Renal cortex interstitium (tissue), 11 donors: ENCODE measurements around the gene MT1M. TPM values are rescaled to one million over a fixed set of nuclear protein-coding genes. Genes with fewer than 3 reads are reported as not detected.
"Not testable (repeated sequence)": the region's sequence is repeated elsewhere in the genome, so short reads cannot be mapped to it uniquely, and the experiment has no call there.

Experiments
- DNase-seq, 11 donors: peaks; one replicate each; pipeline ENCODE4 v3.0.0-alpha.2; 2013; ENCODE audit warnings: low read depth in 9 of 11, low spot score in 4 of 11; ENCODE audit errors: extremely low read depth in 1 of 11
- polyA plus RNA-seq, 3 donors: library from polyadenylated mRNA; unstranded; fragments of 120-200 nt; gene quantifications; one replicate each; pipeline ENCODE4 v1.2.1, GENCODE V29; 2013; ENCODE audit not compliant: insufficient read length in 3 of 3

The MT1M gene
- polyA plus RNA-seq, 3 donors, result 0.20 TPM; not detected in 2

GRCh38 chr16:56607109-56607618, 25.3 kb upstream of the MT1M start:
- peak in 2 of 11 donors; percentile 28 to 51 for DNase-seq

DNA sequence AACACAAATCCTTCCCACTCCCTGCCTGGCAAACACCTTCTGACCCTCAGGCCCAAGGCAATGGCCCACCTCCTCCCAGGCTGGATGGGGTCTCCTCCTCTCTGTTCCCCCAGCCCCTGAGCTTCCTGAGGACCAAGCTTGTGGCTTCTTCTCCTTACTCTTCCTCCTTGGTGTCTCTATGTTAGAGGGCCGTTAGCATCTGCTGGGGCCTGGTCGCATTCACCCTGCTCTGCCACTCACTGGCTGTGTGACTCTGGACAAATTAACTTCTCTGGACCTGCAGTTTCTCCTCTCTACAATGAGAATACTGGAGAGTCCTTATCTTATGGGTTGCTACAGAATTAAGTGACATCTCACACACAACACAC, 24.8 kb upstream of the MT1M start:
- DNase-seq, result no peak

GRCh38 chr16:56608043-56608875, 24.2 kb upstream of the MT1M start, which contains the start of gene MT2A:
Gene MT2A, plus strand, starts transcription at chr16:56608584. Its CDS starts 72 bp downstream, at chr16:56608656.
- DNase-seq, result peak in 8 of 11 donors; percentile 81 to 91 (median 84)

GRCh38 chr16:56608876-56609462, 23.5 kb upstream of the MT1M start:
- no peak for DNase-seq

GRCh38 chr16:56609463-56609921, 23.0 kb upstream of the MT1M start:
- DNase-seq, result peak in 3 of 11 donors; percentile 46 to 68 (median 65)

GRCh38 chr16:56610017-56610608, 22.3 kb upstream of the MT1M start:
- DNase-seq, result no peak

GRCh38 chr16:56610609-56611111, 21.8 kb upstream of the MT1M start:
- no peak for DNase-seq

DNA sequence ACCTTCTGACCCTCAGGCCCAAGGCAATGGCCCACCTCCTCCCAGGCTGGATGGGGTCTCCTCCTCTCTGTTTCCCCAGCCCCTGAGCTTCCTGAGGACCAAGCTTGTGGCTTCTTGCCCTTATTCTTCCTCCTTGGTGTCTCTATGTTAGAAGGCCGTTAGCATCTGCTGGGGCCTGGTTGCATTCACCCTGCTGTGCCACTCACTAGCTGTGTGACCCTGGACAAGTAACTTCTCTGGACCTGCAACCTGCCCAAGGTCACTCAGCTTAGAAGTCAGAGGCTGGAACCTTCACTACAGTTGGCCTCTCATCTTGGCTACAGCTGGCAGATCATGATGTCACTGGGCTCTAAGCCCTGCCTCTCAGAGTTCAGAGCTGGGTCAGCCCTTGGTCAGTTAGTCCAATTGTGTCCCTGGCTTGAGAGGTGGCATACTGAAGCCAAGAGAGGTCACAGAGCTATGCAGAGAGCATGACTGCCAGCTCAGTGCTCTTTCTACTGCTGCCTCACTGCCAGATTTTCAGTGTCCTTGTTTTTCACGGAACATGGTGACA, 21.1 kb upstream of the MT1M start:
- no peak for DNase-seq

GRCh38 chr16:56613706-56614105, 18.8 kb upstream of the MT1M start:
- no peak for DNase-seq

DNA sequence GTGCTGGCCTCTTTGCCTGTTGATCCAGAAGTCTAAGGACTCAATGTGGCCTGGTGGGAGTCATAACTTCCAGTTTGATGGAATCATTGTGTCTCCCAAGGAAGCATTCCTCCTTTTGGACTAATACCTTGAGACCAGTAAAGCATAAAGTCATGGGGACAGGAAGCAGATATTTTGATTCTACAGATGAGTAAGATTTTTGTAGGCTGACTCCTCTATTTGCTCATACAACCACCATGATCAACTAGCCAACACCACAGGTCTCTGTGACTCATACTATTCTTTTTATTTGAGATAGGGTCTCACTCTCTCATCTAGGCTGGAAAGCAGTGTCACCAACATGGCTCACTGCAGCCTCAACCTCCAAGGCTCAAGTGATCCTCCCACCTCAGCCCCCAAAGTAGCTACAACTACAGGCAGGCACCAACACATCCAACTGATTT, 17.9 kb upstream of the MT1M start:
- DNase-seq, result no peak

DNA sequence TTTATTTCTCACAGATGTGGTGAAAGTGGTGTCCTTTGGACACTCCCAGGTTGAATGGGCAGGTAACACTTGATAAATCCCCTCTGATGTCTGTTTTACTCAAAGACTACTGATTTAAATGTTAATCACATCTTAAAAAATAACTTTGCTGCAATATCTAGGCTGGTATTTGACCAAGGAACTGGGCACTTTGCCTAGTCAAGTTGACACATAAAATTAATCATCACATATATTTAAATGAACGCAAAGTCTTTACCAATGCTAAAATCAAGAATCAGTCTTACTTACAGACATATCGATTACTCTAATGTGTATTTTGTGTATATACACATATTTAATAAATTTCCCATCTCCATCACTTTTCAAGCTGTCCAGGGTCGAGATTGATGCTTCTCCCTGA, 17.1 kb upstream of the MT1M start:
- DNase-seq, result no peak

DNA sequence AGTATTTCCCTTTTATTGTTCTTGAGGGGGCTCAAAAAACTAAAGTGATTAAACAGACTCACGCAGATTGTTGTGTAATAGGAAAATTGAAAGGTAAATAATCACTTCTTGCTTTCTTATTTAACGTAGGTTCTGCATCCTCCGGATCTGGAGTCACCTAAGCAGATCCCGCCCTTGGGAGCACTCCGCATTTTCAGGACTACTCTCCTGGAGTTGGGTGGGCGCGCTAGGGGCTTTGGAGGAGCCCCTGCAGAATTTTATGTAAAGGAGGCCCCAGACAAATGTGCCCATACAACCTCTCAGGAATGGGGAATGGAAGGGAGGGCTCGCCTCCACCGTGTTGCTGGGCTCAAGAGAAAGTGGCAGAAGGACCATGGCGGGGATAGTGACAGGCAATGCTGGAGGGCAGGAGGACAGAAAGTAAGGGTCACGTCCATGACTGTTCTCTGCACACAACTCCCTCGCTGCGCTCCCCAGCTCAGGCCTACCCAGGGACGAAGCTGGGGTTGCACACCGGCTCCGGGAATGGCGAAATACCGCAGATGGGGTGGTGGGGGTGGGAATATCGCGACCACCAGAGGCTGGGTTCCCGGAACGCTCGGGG, 15.7 kb upstream of the MT1M start:
- DNase-seq, result no peak

DNA sequence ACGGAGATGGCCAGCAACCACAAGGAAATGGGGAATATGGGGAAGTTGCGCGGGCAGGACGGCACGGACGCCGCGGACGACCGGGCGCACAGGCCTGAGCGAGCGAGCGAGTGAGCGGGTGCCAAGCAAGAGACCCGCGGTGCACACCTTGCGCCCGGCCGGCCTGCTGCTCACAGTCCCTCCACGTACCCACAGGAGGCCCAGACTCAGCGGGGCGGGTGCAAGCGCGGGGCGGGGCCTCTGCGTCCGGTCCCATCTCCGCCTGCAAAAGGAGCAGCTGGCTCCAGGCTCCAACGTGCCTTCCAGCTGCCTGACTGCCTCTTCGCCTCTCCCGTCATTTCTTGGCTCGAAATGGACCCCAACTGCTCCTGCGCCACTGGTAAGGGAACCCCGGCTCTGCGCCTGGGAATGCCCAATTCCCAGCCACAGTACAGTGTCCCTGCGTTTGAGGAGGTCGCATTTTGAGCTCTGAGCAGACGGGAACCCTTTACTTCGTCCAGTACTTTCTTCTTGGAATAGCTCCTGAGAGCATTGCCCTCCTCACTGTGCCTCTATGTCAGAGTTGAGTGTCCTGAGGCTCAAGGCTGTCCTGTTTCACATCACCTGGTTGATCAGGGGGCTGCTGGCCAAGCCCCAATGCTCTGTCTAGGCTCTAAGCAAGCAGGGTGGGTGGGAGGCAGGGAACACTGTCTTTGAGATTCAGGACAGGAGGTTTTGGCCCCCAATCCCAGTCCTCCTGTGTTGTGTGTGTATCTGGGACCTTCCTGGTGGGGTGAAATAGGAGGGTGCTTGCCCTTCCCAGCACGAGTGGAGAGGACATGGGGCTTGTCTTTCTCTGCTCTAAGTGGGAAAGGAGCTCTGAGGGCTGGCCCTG, 15.0 kb upstream of the MT1M start:
- DNase-seq, result peak in 3 of 11 donors; percentile 51 to 62 (median 54)

DNA sequence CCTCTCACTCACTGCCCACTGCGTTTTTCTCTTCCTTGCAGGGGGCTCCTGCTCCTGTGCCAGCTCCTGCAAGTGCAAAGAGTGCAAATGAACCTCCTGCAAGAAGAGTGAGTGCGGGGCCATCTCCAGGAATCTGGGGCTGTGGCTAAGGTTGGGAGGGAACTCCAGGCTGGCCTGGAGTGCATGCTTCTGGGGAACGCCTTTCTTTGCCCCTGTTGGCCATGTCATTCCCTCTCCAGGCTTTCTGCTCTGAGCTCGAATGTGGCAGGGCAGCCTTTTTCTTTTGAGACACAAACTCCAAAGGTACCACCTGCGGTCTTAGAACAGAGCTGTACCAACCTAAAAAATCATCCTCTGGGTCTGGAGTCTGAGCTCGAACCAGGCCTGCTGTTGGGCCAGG, 14.3 kb upstream of the MT1M start:
- no peak for DNase-seq

DNA sequence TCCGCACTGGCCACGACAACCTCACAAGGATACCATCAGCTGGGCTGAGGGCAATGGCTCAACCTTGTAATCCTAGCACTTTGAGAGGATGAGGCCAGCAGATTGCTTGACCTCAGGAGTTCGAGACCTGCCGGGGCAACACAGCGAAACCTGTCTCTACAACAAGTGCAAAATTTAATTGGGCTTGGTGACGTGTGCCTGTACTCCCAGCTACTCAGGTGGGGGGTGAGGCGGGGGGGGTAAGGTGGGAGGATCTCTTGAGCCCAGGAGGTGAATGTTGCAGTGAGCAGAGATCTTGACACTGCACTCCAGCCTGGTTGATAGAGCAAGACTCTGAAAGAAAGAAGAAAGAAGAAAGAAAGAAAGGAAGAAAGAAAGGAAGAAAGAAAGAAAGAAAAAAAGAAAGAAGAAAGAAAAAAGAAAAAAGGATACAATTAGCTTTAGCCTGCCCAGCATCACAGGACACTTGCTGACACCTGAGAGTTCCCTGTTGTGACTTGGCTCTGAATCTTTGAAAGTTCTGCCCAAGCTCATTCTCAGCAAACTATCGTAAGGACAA, 12.0 kb upstream of the MT1M start:
- DNase-seq, result no peak

DNA sequence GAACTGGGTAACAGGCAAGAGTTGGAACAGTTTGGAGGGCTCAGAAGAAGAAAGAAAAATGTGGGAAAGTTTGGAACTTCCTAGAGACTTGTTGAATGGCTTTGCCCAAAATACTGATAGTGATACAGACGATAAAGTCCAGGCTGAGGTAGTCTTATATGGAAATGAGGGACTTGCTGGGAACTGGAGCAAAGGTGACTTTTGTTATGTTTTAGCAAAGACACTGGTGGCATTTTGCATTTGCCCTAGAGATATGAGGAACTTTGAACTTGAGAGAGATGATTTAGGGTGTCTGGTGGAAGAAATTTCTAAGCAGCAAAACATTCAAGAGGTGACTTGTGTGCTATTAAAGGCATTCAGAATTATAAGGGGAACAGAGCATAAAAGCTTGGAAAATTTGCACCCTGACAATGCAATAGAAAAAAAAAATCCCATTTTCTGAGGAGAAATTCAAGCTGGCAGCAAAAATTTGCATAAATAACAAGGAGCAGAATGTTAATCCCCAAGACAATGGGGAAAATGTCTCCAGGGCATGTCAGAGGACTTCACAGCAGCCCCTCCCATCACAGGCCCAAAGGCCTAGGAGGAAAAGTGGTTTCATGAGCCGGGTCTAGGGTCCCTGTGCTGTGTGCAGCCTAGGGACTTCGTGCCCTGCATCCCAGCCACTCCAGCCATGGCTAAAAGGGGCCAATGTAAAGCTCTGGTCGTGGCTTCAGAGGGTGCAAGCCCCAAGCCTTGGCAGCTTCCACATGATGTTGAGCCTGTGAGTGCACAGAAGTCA, 10.6 kb upstream of the MT1M start:
- DNase-seq, result not testable (repeated sequence)

- not testable (repeated sequence) for DNase-seq
These were observed 9.3 kb upstream of the MT1M start for GRCh38 chr16:56623184-56623583.
